ENCODE data around the gene UBE4B. TPM values are rescaled to one million over a fixed set of nuclear protein-coding genes. Genes with fewer than 3 reads are reported as not detected.

The UBE4B gene
- total and polyA plus RNA-seq, 9 of the 15 experiments (the other 6 are each of a cell fraction or from before 2014, with no cell fraction given) = 11.7 to 73.7 (median 40.1) TPM

GRCh38 chr1:10140981-10141380 is 108.2 kb downstream of the UBE4B start:
- no TSS peak for BruUV-seq (replicated peaks)
- no peak for DNase-seq (ENCODE audit: extremely low read depth in 1 of 4, low spot score in 3 of 4)
- Histone ChIP-seq H2AFZ (ENCODE audit: low read depth, low read length) (no peak overlapping the region), H3K79me2 (ENCODE audit: control insufficient read depth, insufficient read depth, low read length) (no peaks in the 10 kb centered on the region), H3K4me3 (no peak overlapping the region), H3K36me3 (ENCODE audit: control insufficient read depth, insufficient read depth, low read length) (peaks cover 61% of the 10 kb centered on the region; the same call in 2 of the 3 replicates), H3K9ac (ENCODE audit: insufficient read depth in 1 of 2, low read depth in 2 of 2, low read length in 2 of 2) (no peak overlapping the region), H3K9me3 (replicated peaks; ENCODE audit: control insufficient read depth, insufficient read depth, low read depth, low read length) (no peaks in the 10 kb centered on the region), H3K4me1 (replicated peaks in 1 of 2; ENCODE audit: control insufficient read depth in 2 of 2, insufficient read depth in 2 of 2, low read length in 2 of 2) (no peaks in the 10 kb centered on the region), H3K27me3 (ENCODE audit: control insufficient read depth in 2 of 2, insufficient read depth in 2 of 2, low read length in 2 of 2) (no peaks in the 10 kb centered on the region), H3K9me1 (ENCODE audit: control insufficient read depth, insufficient read depth, low read length) (no peaks in the 10 kb centered on the region), H4K20me1 (replicated peaks; ENCODE audit: control insufficient read depth, insufficient read depth, low read length) (no peaks in the 10 kb centered on the region), H3K4me2 (ENCODE audit: insufficient read depth, low read length) (no peak overlapping the region), H3K27ac (ENCODE audit: extremely low read depth, low read depth, low read length) (no peak overlapping the region)
- TF ChIP-seq ZEB2 (IDR thresholded peaks at IDR 0.05) (no peak), DMBX1 (CRISPR knock-in tag; IDR thresholded peaks at IDR 0.05; ENCODE audit: borderline replicate concordance) (no peak), THRAP3 (IDR thresholded peaks at IDR 0.05; ENCODE audit: borderline replicate concordance) (no peak), ZNF696 (CRISPR knock-in tag; conservative IDR thresholded peaks at IDR 0.05) (no peak), ZNF121 (CRISPR knock-in tag; conservative IDR thresholded peaks at IDR 0.05) (no peak), FUS (optimal IDR thresholded peaks at IDR 0.05; ENCODE audit: low read depth, low read length) (no peak), EZH2 (IDR thresholded peaks at IDR 0.05; ENCODE audit: borderline replicate concordance, low read depth, low read length) (no peak), TAL1 (IDR thresholded peaks at IDR 0.05) (no peak), ELK3 (CRISPR knock-in tag; IDR thresholded peaks at IDR 0.05) (no peak), RNF2 (IDR thresholded peaks at IDR 0.05) (no peak), KDM4B (IDR thresholded peaks at IDR 0.05; ENCODE audit: borderline replicate concordance in 2 of 2, low read depth in 1 of 2) (no peak), FOSL1 (tag; conservative IDR thresholded peaks at IDR 0.05) (no peak)
- in situ Hi-C loops (cut with MboI) (no loop called here), intact Hi-C loops (cut with micrococcal nuclease) (no loop called here)
- 100% methylated on average over 3 of the region's 3 CpGs for WGBS (ENCODE audit: insufficient coverage, low coverage, missing lambda C conversion rate)
- no peak for FAIRE-seq
- ChIA-PET POLR2A (interaction anchor here (0.7 to 1.5 kb wide), 2 partner anchors 15 to 497 kb away, joined by 3 to 4 read pairs; no protein-coding TSS in a partner anchor), CTCF (ENCODE audit: low intra/inter-chr PET ratio) (no interaction called here)
- no peak for ATAC-seq

Measured in K562 (cell line).